Stimulated activated effector memory CD8-positive, alpha-beta T cell treated with anti-CD3 and anti-CD28 coated beads, Interleukin-12 subunit alpha, Interleukin-12 subunit beta, amount 100 ng/mL, for 72 hours (primary cell): ENCODE measurements around the gene LIN9.
A peak's percentile ranks its signal among the peaks of the same experiment; 100 is the strongest.
"Not testable (repeated sequence)": the region's sequence is repeated elsewhere in the genome, so short reads cannot be mapped to it uniquely, and the experiment has no call there.

ENCODE experiments used
- ATAC-seq: fragments of 150-1000 bp; cut with Tn5 transposase; 2 replicates; pipeline ENCODE4 v1.10.0; 2021
- DNase-seq, 2 donors: peaks; one replicate each; pipeline ENCODE4 v3.0.0; 2021 to 2022; ENCODE audit warnings: low spot score in 2 of 2
- H3K27ac Mint-ChIP-seq: one replicate; pipeline ENCODE4 v1.8.0; 2022; ENCODE audit warnings: mild to moderate bottlenecking, mixed read lengths
- H3K36me3 Mint-ChIP-seq: one replicate; pipeline ENCODE4 v1.8.0; 2022; ENCODE audit warnings: mild to moderate bottlenecking, mixed read lengths
- H3K4me1 Mint-ChIP-seq: one replicate; pipeline ENCODE4 v1.8.0; 2022; ENCODE audit warnings: mixed read lengths
- H3K4me3 Mint-ChIP-seq: one replicate; pipeline ENCODE4 v1.8.0; 2022; ENCODE audit warnings: mild to moderate bottlenecking, mixed read lengths
- H3K9me3 Mint-ChIP-seq: one replicate; pipeline ENCODE4 v1.8.0; 2022; ENCODE audit warnings: mixed read lengths

Gene LIN9

GRCh38 chr1:226306425-226306824 lies 2.5 kb downstream of the LIN9 start:
- H3K4me1 Mint-ChIP-seq, result peaks cover 18% of the 10 kb centered on the region
- DNase-seq, result no peak
- H3K4me3 Mint-ChIP-seq, result no peak overlapping the region
- no peaks in the 10 kb centered on the region for H3K36me3 Mint-ChIP-seq
- no peak for ATAC-seq
- no peaks in the 10 kb centered on the region for H3K9me3 Mint-ChIP-seq
- H3K27ac Mint-ChIP-seq, result no peak overlapping the region

GRCh38 chr1:226305184-226305583 lies 3.8 kb downstream of the LIN9 start:
- no peak overlapping the region for H3K4me3 Mint-ChIP-seq
- ATAC-seq (no peak), DNase-seq (no peak)
- no peaks in the 10 kb centered on the region for H3K9me3 Mint-ChIP-seq
- H3K4me1 Mint-ChIP-seq, result peaks cover 20% of the 10 kb centered on the region
- H3K27ac Mint-ChIP-seq, result no peak overlapping the region
- H3K36me3 Mint-ChIP-seq, result peaks cover 4% of the 10 kb centered on the region

- H3K9me3 Mint-ChIP-seq, result no peaks in the 10 kb centered on the region
- H3K27ac Mint-ChIP-seq, result no peak overlapping the region
- H3K36me3 Mint-ChIP-seq, result peaks cover 10% of the 10 kb centered on the region
- H3K4me1 Mint-ChIP-seq, result peaks cover 12% of the 10 kb centered on the region
- no peak for ATAC-seq
- no peak overlapping the region for H3K4me3 Mint-ChIP-seq
- no peak for DNase-seq
Observed at GRCh38 chr1:226304291-226304955, 4.5 kb downstream of the LIN9 start.

- Mint-ChIP-seq H3K27ac (no peak overlapping the region), H3K9me3 (no peaks in the 10 kb centered on the region), H3K4me1 (peaks cover 12% of the 10 kb centered on the region), H3K36me3 (peaks cover 27% of the 10 kb centered on the region), H3K4me3 (no peak overlapping the region)
- ATAC-seq, result no peak
- DNase-seq, result no peak
Observed at GRCh38 chr1:226302731-226303130, 6.2 kb downstream of the LIN9 start.

GRCh38 chr1:226296911-226297310 lies 12.1 kb downstream of the LIN9 start:
- H3K9me3 Mint-ChIP-seq, result no peaks in the 10 kb centered on the region
- H3K4me1 Mint-ChIP-seq, result peaks cover 6% of the 10 kb centered on the region
- no peak overlapping the region for H3K4me3 Mint-ChIP-seq
- DNase-seq, result no peak
- H3K36me3 Mint-ChIP-seq, result peaks cover 69% of the 10 kb centered on the region
- H3K27ac Mint-ChIP-seq, result no peak overlapping the region
- ATAC-seq, result no peak

GRCh38 chr1:226293553-226293920 lies 15.4 kb downstream of the LIN9 start:
- H3K4me1 Mint-ChIP-seq, result no peaks in the 10 kb centered on the region
- DNase-seq (no peak), ATAC-seq (no peak)
- no peak overlapping the region for H3K4me3 Mint-ChIP-seq
- H3K27ac Mint-ChIP-seq, result no peak overlapping the region
- peaks cover 58% of the 10 kb centered on the region for H3K36me3 Mint-ChIP-seq
- H3K9me3 Mint-ChIP-seq, result no peaks in the 10 kb centered on the region

- ATAC-seq (no peak), DNase-seq (no peak)
- peaks cover 53% of the 10 kb centered on the region for H3K36me3 Mint-ChIP-seq
- no peak overlapping the region for H3K27ac Mint-ChIP-seq
- no peaks in the 10 kb centered on the region for H3K4me1 Mint-ChIP-seq
- H3K9me3 Mint-ChIP-seq, result no peaks in the 10 kb centered on the region
- no peak overlapping the region for H3K4me3 Mint-ChIP-seq
Observed at GRCh38 chr1:226292874-226293552, 16.0 kb downstream of the LIN9 start.

- no peak for ATAC-seq
- Mint-ChIP-seq H3K36me3 (peaks cover 40% of the 10 kb centered on the region), H3K4me1 (no peaks in the 10 kb centered on the region), H3K9me3 (no peaks in the 10 kb centered on the region), H3K4me3 (no peak overlapping the region), H3K27ac (no peak overlapping the region)
- no peak for DNase-seq
Observed at GRCh38 chr1:226287587-226287986, 21.4 kb downstream of the LIN9 start.

GRCh38 chr1:226281058-226281457 lies 27.9 kb downstream of the LIN9 start:
- Mint-ChIP-seq H3K9me3 (no peaks in the 10 kb centered on the region), H3K4me3 (no peak overlapping the region), H3K4me1 (no peaks in the 10 kb centered on the region), H3K27ac (no peak overlapping the region), H3K36me3 (peaks cover 38% of the 10 kb centered on the region)
- ATAC-seq, result no peak
- no peak for DNase-seq

GRCh38 chr1:226279498-226279897 lies 29.5 kb downstream of the LIN9 start:
- H3K27ac Mint-ChIP-seq, result no peak overlapping the region
- H3K9me3 Mint-ChIP-seq, result no peaks in the 10 kb centered on the region
- H3K4me1 Mint-ChIP-seq, result no peaks in the 10 kb centered on the region
- peaks cover 33% of the 10 kb centered on the region for H3K36me3 Mint-ChIP-seq
- no peak overlapping the region for H3K4me3 Mint-ChIP-seq
- DNase-seq (no peak), ATAC-seq (no peak)

- H3K27ac Mint-ChIP-seq, result no peak overlapping the region
- H3K4me1 Mint-ChIP-seq, result no peaks in the 10 kb centered on the region
- ATAC-seq, result no peak
- no peak for DNase-seq
- H3K4me3 Mint-ChIP-seq, result no peak overlapping the region
- peaks cover 34% of the 10 kb centered on the region for H3K36me3 Mint-ChIP-seq
- H3K9me3 Mint-ChIP-seq, result no peaks in the 10 kb centered on the region
Observed at GRCh38 chr1:226277897-226278296, 31.1 kb downstream of the LIN9 start.

- no peaks in the 10 kb centered on the region for H3K4me1 Mint-ChIP-seq
- peaks cover 39% of the 10 kb centered on the region for H3K36me3 Mint-ChIP-seq
- ATAC-seq (no peak), DNase-seq (no peak)
- no peak overlapping the region for H3K4me3 Mint-ChIP-seq
- no peak overlapping the region for H3K27ac Mint-ChIP-seq
- H3K9me3 Mint-ChIP-seq, result no peaks in the 10 kb centered on the region
Observed at GRCh38 chr1:226276987-226277386, 32.0 kb downstream of the LIN9 start.

- no peaks in the 10 kb centered on the region for H3K9me3 Mint-ChIP-seq
- no peak for ATAC-seq
Observed at GRCh38 chr1:226276077-226276682, 32.8 kb downstream of the LIN9 start.

GRCh38 chr1:226274138-226274537 lies 34.8 kb downstream of the LIN9 start:
- Mint-ChIP-seq H3K9me3 (no peaks in the 10 kb centered on the region), H3K4me1 (no peaks in the 10 kb centered on the region), H3K4me3 (no peak overlapping the region), H3K27ac (no peak overlapping the region), H3K36me3 (peaks cover 39% of the 10 kb centered on the region)
- DNase-seq (no peak), ATAC-seq (no peak)

More at GRCh38 chr1:226276077-226276682, 32.8 kb downstream of the LIN9 start:
- no peak for DNase-seq
- Mint-ChIP-seq H3K36me3 (peaks cover 39% of the 10 kb centered on the region), H3K4me1 (no peaks in the 10 kb centered on the region), H3K27ac (no peak overlapping the region), H3K4me3 (no peak overlapping the region)

GRCh38 chr1:226272233-226272902 lies 36.6 kb downstream of the LIN9 start:
- not testable (repeated sequence) for H3K9me3 Mint-ChIP-seq, H3K4me1 Mint-ChIP-seq, H3K4me3 Mint-ChIP-seq, ATAC-seq, DNase-seq
- Mint-ChIP-seq H3K27ac (peak overlapping the region; percentile 52), H3K36me3 (peaks cover 34% of the 10 kb centered on the region)
